ENCODE data around the gene ATP4A. TPM values are rescaled to one million over a fixed set of nuclear protein-coding genes. Genes with fewer than 3 reads are reported as not detected.

The ATP4A gene
- total RNA-seq, 2 experiments from 2014 or later = not detected

DNA sequence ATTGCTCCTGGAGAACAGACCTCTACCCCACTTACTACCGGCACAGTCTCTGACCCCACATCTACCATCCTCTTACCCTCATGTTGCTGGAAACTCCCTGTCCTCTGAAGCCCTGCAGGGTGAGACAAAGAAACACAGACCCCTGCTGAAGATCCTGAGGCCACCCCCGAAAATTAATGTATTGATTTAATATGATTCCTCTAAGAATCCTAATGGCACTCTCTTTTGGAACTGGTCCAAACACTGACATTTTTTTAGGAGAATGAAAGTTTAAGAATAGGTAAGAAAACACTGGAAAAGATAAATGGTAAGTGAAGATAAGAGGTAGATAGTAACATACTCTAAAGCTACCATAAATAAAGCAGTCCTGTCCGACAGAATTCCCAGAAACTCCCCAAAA, 55.3 kb downstream of the ATP4A start:
- Mint-ChIP-seq H3K27ac (no peak overlapping the region), H3K9me3 (ENCODE audit: low read depth) (no peaks in the 10 kb centered on the region), H3K4me1 (peaks cover 15% of the 10 kb centered on the region), H3K4me3 (no peak overlapping the region), H3K36me3 (ENCODE audit: low read depth) (no peaks in the 10 kb centered on the region), H3K27me3 (peaks cover 40% of the 10 kb centered on the region)
- ChIA-PET POLR2A (no interaction called here), CTCF (interaction anchor here (0.6 to 1.9 kb wide), 7 partner anchors 10 to 323 kb away, joined by 3 to 12 read pairs (median 3); no protein-coding TSS in a partner anchor)
- intact Hi-C loops (cut with DNase I, micrococcal nuclease) = no loop called here
- ATAC-seq (no peak), DNase-seq (no peak)

GRCh38 chr19:35507561-35507960, 55.9 kb downstream of the ATP4A start:
- CTCF ChIA-PET = interaction anchor here (0.8 to 1.4 kb wide), 2 partner anchors 10 to 13 kb away, joined by 4 to 7 read pairs; no protein-coding TSS in a partner anchor
- Mint-ChIP-seq H3K4me1 (peaks cover 15% of the 10 kb centered on the region), H3K27me3 (peaks cover 37% of the 10 kb centered on the region), H3K36me3 (ENCODE audit: low read depth) (no peaks in the 10 kb centered on the region), H3K4me3 (no peak overlapping the region), H3K27ac (no peak overlapping the region), H3K9me3 (ENCODE audit: low read depth) (no peaks in the 10 kb centered on the region)
- ATAC-seq (no peak), DNase-seq (no peak)
- POLR2A ChIA-PET = no interaction called here
- intact Hi-C loops (cut with DNase I, micrococcal nuclease) = no loop called here

DNA sequence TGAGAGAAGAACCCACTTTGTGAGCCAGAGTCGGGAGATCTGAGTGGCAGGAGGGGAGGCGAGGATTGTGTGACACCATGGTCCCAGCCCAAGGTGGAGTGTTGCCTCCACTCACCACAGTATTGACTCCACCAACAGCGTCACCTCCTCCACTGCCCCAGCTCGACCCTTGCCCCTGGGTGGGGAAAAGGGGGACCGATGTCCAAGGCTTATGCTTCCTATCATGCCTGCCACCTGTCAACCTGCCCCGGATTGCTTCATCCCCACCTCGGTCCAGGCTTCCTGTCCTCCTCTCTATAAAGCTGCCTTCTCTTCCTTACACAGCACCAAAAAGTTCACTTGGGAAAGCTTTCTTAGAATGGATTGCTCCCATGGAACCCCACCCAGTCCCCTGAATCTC, 57.4 kb downstream of the ATP4A start:
- Mint-ChIP-seq H3K27ac (no peak overlapping the region), H3K4me3 (no peak overlapping the region), H3K9me3 (ENCODE audit: low read depth) (no peaks in the 10 kb centered on the region), H3K27me3 (peaks cover 36% of the 10 kb centered on the region), H3K36me3 (ENCODE audit: low read depth) (no peaks in the 10 kb centered on the region), H3K4me1 (peaks cover 15% of the 10 kb centered on the region)
- DNase-seq = no peak
- CTCF ChIA-PET = interaction anchor here (0.9 to 1.3 kb wide), 3 partner anchors 43 to 86 kb away, joined by 3 to 6 read pairs (median 3); no protein-coding TSS in a partner anchor
- POLR2A ChIA-PET = no interaction called here
- ATAC-seq = no peak
- intact Hi-C loops (cut with DNase I, micrococcal nuclease) = no loop called here

DNA sequence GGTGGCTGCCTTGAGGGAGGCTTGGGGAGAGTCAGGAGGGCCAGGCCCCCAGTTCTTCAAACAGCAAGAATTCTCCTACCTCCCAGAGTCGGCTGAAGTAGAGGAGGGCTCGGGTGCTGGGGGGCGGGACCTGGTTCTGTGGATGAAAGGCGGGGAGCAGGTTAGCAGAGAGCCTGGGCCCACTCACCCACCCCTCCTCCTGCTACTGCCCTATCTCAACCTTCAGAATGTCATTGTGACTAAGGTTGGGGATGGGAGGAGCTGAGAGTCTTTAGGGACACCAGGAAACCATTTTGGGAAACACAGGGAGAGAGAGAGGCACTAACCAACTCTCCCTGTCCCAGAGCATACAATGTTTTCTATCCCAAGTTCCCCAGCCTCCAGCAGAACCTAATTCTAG, 60.7 kb downstream of the ATP4A start:
- Mint-ChIP-seq H3K27ac (no peak overlapping the region), H3K36me3 (ENCODE audit: low read depth) (no peaks in the 10 kb centered on the region), H3K27me3 (peaks cover 18% of the 10 kb centered on the region), H3K4me1 (no peaks in the 10 kb centered on the region), H3K9me3 (ENCODE audit: low read depth) (no peaks in the 10 kb centered on the region), H3K4me3 (no peak overlapping the region)
- ChIA-PET POLR2A (no interaction called here), CTCF (interaction anchor here (1.0 kb wide), 1 partner anchor 146 kb away, joined by 3 read pairs; no protein-coding TSS in a partner anchor)
- ATAC-seq (no peak), DNase-seq (no peak)
- intact Hi-C loops (cut with DNase I, micrococcal nuclease) = no loop called here

DNA sequence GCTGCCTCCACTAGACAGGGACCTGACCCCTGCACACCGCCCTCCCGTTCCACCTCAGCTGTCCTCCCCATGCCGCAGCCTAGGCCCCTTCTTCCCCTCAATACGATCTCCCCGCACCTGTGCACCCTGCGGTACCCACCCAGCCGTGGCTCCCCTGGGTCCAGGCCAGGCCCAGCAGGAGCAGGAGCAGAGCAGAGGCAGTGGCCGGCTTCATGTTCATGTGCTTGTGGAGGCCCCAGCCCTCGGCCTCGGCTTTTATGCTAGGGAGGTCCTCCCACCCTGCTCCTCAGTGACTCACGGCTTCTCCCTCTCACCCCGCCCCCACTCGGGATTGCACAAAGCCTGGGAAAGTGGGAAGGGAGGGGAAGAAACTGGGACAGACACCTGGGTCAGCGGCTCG, 61.8 kb downstream of the ATP4A start:
- Mint-ChIP-seq H3K27me3 (peaks cover 10% of the 10 kb centered on the region), H3K4me1 (no peaks in the 10 kb centered on the region), H3K36me3 (ENCODE audit: low read depth) (no peaks in the 10 kb centered on the region), H3K9me3 (ENCODE audit: low read depth) (no peaks in the 10 kb centered on the region), H3K27ac (no peak overlapping the region), H3K4me3 (no peak overlapping the region)
- ChIA-PET CTCF (interaction anchor here (1.1 kb wide), 1 partner anchor 9 kb away, joined by 4 read pairs; no protein-coding TSS in a partner anchor), POLR2A (no interaction called here)
- DNase-seq (no peak), ATAC-seq (no peak)
- intact Hi-C loops (cut with DNase I, micrococcal nuclease) = no loop called here

GRCh38 chr19:35500611-35501010, 62.8 kb downstream of the ATP4A start:
- DNase-seq (no peak), ATAC-seq (no peak)
- intact Hi-C loops (cut with DNase I, micrococcal nuclease) = no loop called here
- Mint-ChIP-seq H3K27me3 (peaks cover 6% of the 10 kb centered on the region), H3K36me3 (ENCODE audit: low read depth) (no peaks in the 10 kb centered on the region), H3K4me3 (no peak overlapping the region), H3K9me3 (ENCODE audit: low read depth) (no peaks in the 10 kb centered on the region), H3K27ac (no peak overlapping the region), H3K4me1 (no peaks in the 10 kb centered on the region)
- CTCF ChIA-PET = no interaction called here
- POLR2A ChIA-PET = no interaction called here

Other genes starting within 250 kb of the ATP4A start
- 1 to 10 TPM; 3.5 to 4.1 TPM for gene CD22, start 234.5 kb downstream of the ATP4A start, total RNA-seq
- under 1 TPM; 0.23 to 0.35 TPM for gene FFAR1, start 215.8 kb downstream of the ATP4A start, total RNA-seq
- gene FFAR3, start 205.2 kb downstream of the ATP4A start, total RNA-seq = 1 to 10 TPM; 2.4 to 3.1 TPM
- 1 to 10 TPM in 1 of 2 experiments, under 1 TPM in 1; 0.54 to 1.1 TPM for gene GPR42, start 192.6 kb downstream of the ATP4A start, total RNA-seq
- not detected for gene FFAR2, start 115.4 kb downstream of the ATP4A start, total RNA-seq
- gene KRTDAP, start 73.2 kb downstream of the ATP4A start, total RNA-seq = not detected
- gene DMKN, start 50.0 kb downstream of the ATP4A start, total RNA-seq = 1 to 10 TPM; 1.1 to 1.3 TPM
- not detected for gene SBSN, start 35.3 kb downstream of the ATP4A start, total RNA-seq
- not detected for gene GAPDHS, start 30.2 kb downstream of the ATP4A start, total RNA-seq
- 10 to 100 TPM; 73.1 to 73.8 TPM for gene TMEM147, start 18.0 kb downstream of the ATP4A start, total RNA-seq
- not detected for gene PMIS2, start 22.5 kb upstream of the ATP4A start, total RNA-seq
- 10 to 100 TPM; 39.7 to 41.0 TPM for gene HAUS5, start 49.1 kb upstream of the ATP4A start, total RNA-seq
- 10 to 100 TPM; 87.5 to 94.4 TPM for gene RBM42, start 65.4 kb upstream of the ATP4A start, total RNA-seq
- gene ETV2, start 78.1 kb upstream of the ATP4A start, total RNA-seq = 1 to 10 TPM in 1 of 2 experiments, under 1 TPM in 1; 0.37 to 1.1 TPM
- 100 to 1,000 TPM; 385 to 437 TPM for gene COX6B1, start 84.7 kb upstream of the ATP4A start, total RNA-seq
- gene UPK1A, start 102.9 kb upstream of the ATP4A start, total RNA-seq = 1 to 10 TPM; 1.2 to 1.8 TPM
- 100 to 1,000 TPM; 232 to 265 TPM for gene ZBTB32, start 140.9 kb upstream of the ATP4A start, total RNA-seq
- gene KMT2B, start 154.3 kb upstream of the ATP4A start, total RNA-seq = 10 to 100 TPM; 48.6 to 49.4 TPM
- gene IGFLR1, start 178.8 kb upstream of the ATP4A start, total RNA-seq = 10 to 100 TPM; 71.4 to 80.2 TPM
- gene U2AF1L4, start 181.8 kb upstream of the ATP4A start, total RNA-seq = 10 to 100 TPM; 31.6 to 37.5 TPM
- 10 to 100 TPM; 36.0 to 37.9 TPM for gene PSENEN, start 182.0 kb upstream of the ATP4A start, total RNA-seq
- 10 to 100 TPM in 1 of 2 experiments, 1 to 10 TPM in 1; 8.4 to 12.7 TPM for gene LIN37, start 184.9 kb upstream of the ATP4A start, total RNA-seq
- gene HSPB6, start 193.4 kb upstream of the ATP4A start, total RNA-seq = under 1 TPM; 0.53 to 0.93 TPM
- 10 to 100 TPM; 39.8 to 62.8 TPM for gene PROSER3, start 194.5 kb upstream of the ATP4A start, total RNA-seq
- 10 to 100 TPM; 27.8 to 35.2 TPM for gene ARHGAP33, start 211.9 kb upstream of the ATP4A start, total RNA-seq
- gene PRODH2, start 249.2 kb upstream of the ATP4A start, total RNA-seq = not detected

All from activated CD4-positive, alpha-beta T cell treated with anti-CD3 and anti-CD28 coated beads for 36 hours (primary cell).